H1 (cell line): Measurements from ENCODE around the gene UVRAG. TPM values are rescaled to one million over a fixed set of nuclear protein-coding genes. Genes with fewer than 3 reads are reported as not detected.

Source experiments
- CTCF ChIA-PET: fragments of 300-600 bp; sonication (Branson Sonifier 250); formaldehyde crosslinking; loops from one replicate; lab custom pipeline; 2021; ENCODE audit not compliant: partially characterized antibody; lab: Charles Lee
- POLR2A ChIA-PET: fragments of 300-600 bp; sonication (Branson Sonifier 250); formaldehyde crosslinking; loops from one replicate; lab custom pipeline; 2021; ENCODE audit warnings: inconsistent platforms; ENCODE audit not compliant: partially characterized antibody; lab: Charles Lee
- DNase-seq, 2 experiments: peaks; one replicate each; pipeline versions ENCODE4 v3.0.0 to v3.0.0-alpha.2; 2010 to 2022; ENCODE audit warnings: low spot score in 2 of 2, low read depth in 1 of 2, mixed read lengths in 1 of 2
- FAIRE-seq: peaks from 2 replicates; lab custom pipeline; 2011; peaks lifted over from hg19 to GRCh38; lab: Jason Lieb, UNC
- H2AFZ ChIP-seq: 2 replicates; pipeline ENCODE4 v1.8.1; 2012; ENCODE audit warnings: low read length, inconsistent platforms
- H2AK5ac ChIP-seq: 2 replicates; pipeline ENCODE4 v1.6.1; 2013; ENCODE audit warnings: low read depth, low read length
- H2BK120ac ChIP-seq: replicated peaks from 2 replicates; pipeline ENCODE3; 2013; ENCODE audit warnings: low read depth, low read length, inconsistent platforms
- H2BK12ac ChIP-seq: 2 replicates; pipeline ENCODE4 v1.6.1; 2013; ENCODE audit warnings: low read depth, low read length
- H2BK15ac ChIP-seq: 2 replicates; pipeline ENCODE4 v1.6.1; 2013; ENCODE audit warnings: low read length
- H2BK20ac ChIP-seq: 2 replicates; pipeline ENCODE4 v1.6.1; 2013; ENCODE audit warnings: low read length
- H2BK5ac ChIP-seq: 2 replicates; pipeline ENCODE4 v1.6.1; 2013; ENCODE audit warnings: low read depth, low read length
- H3K14ac ChIP-seq: 2 replicates; pipeline ENCODE4 v1.6.1; 2013; ENCODE audit warnings: inconsistent platforms; ENCODE audit not compliant: insufficient read length
- H3K18ac ChIP-seq: 2 replicates; pipeline ENCODE4 v1.6.1; 2013; ENCODE audit warnings: low read length; ENCODE audit errors: extremely low read depth
- H3K23ac ChIP-seq: 2 replicates; pipeline ENCODE4 v1.6.1; 2013; ENCODE audit warnings: inconsistent platforms; ENCODE audit not compliant: insufficient read length
- H3K23me2 ChIP-seq: 2 replicates; pipeline ENCODE4 v1.6.1; 2013; ENCODE audit warnings: low read depth, low read length
- H3K27ac ChIP-seq: 2 replicates; pipeline ENCODE4 v1.6.1; 2011; ENCODE audit warnings: low read depth, low read length, inconsistent platforms
- H3K27me3 ChIP-seq, 4 experiments: replicated peaks in 1 of 4; 1 replicate in 1 of 4; 2 replicates in 3 of 4; pipeline versions ENCODE4 v1.6.1 to v1.8.1; 2011 to 2013; ENCODE audit warnings: low read length in 3 of 4, mild to moderate bottlenecking in 3 of 4, inconsistent platforms in 2 of 4, mixed read lengths in 2 of 4, moderate library complexity in 1 of 4; ENCODE audit not compliant: control insufficient read depth in 3 of 4, insufficient read depth in 3 of 4; ENCODE audit errors: extremely low read depth in 1 of 4
- H3K36me3 ChIP-seq, 4 experiments: 2 replicates each; pipeline versions ENCODE4 v1.6.1 to v1.8.1; 2011 to 2013; ENCODE audit warnings: mild to moderate bottlenecking in 4 of 4, low read length in 3 of 4, moderate library complexity in 2 of 4, control low read depth in 1 of 4, inconsistent platforms in 1 of 4; ENCODE audit not compliant: insufficient read depth in 4 of 4, control insufficient read depth in 2 of 4
- H3K4ac ChIP-seq: replicated peaks from 2 replicates; pipeline ENCODE3; 2013; ENCODE audit warnings: low read length, low read depth, mixed read lengths, inconsistent platforms; ENCODE audit not compliant: insufficient read length
- H3K4me1 ChIP-seq, 4 experiments: replicated peaks in 1 of 4; 1 replicate in 1 of 4; 2 replicates in 3 of 4; pipeline versions ENCODE4 v1.6.1 to v1.8.1; 2011 to 2013; ENCODE audit warnings: low read length in 3 of 4, inconsistent platforms in 2 of 4, mixed read lengths in 1 of 4; ENCODE audit not compliant: insufficient read depth in 4 of 4, control insufficient read depth in 3 of 4
- H3K4me2 ChIP-seq, 2 experiments: 2 replicates each; pipeline versions ENCODE4 v1.6.1 to v1.8.1; 2011 to 2013; ENCODE audit warnings: low read depth in 2 of 2, low read length in 2 of 2, control low read depth in 1 of 2, inconsistent platforms in 1 of 2, mild to moderate bottlenecking in 1 of 2; ENCODE audit not compliant: insufficient read depth in 1 of 2
- H3K4me3 ChIP-seq, 4 experiments: fragments of 200-600, 300-600 bp in 1 of 4; sonication (generic), shearing (Covaris generic), sonication (Bioruptor Twin) in 1 of 4; 2 replicates each; pipeline versions ENCODE4 v1.5.1 to v1.8.1; 2011 to 2016; ENCODE audit warnings: low read length in 4 of 4, low read depth in 3 of 4, control low read depth in 2 of 4, inconsistent platforms in 2 of 4, mild to moderate bottlenecking in 2 of 4, mixed read lengths in 1 of 4, moderate library complexity in 1 of 4; ENCODE audit not compliant: insufficient read depth in 2 of 4; ENCODE audit errors: extremely low read depth in 1 of 4
- H3K56ac ChIP-seq: replicated peaks from 2 replicates; pipeline ENCODE3; 2013; ENCODE audit warnings: low read depth, mild to moderate bottlenecking, mixed read lengths, low read length, inconsistent platforms; ENCODE audit not compliant: insufficient read length
- H3K79me1 ChIP-seq: 2 replicates; pipeline ENCODE4 v1.6.1; 2013; ENCODE audit warnings: low read depth, low read length, control low read depth
- H3K79me2 ChIP-seq, 2 experiments: 2 replicates each; pipeline versions ENCODE4 v1.6.1 to v1.8.1; 2012 to 2013; ENCODE audit warnings: low read length in 2 of 2, mild to moderate bottlenecking in 2 of 2, inconsistent platforms in 1 of 2; ENCODE audit not compliant: insufficient read depth in 2 of 2, control insufficient read depth in 1 of 2
- H3K9ac ChIP-seq, 4 experiments: replicated peaks in 1 of 4; 1 replicate in 1 of 4; 2 replicates in 3 of 4; pipeline versions ENCODE4 v1.6.1 to v1.8.1; 2011 to 2013; ENCODE audit warnings: low read depth in 3 of 4, low read length in 3 of 4, control low read depth in 2 of 4, mild to moderate bottlenecking in 2 of 4, moderate library complexity in 2 of 4, inconsistent platforms in 1 of 4; ENCODE audit errors: extremely low read depth in 1 of 4
- H3K9me3 ChIP-seq, 2 experiments: 2 replicates each; pipeline versions ENCODE4 v1.6.1 to v1.8.1; 2012 to 2013; ENCODE audit warnings: mild to moderate bottlenecking in 2 of 2, moderate library complexity in 2 of 2, control low read depth in 1 of 2, inconsistent platforms in 1 of 2, low read depth in 1 of 2, low read length in 1 of 2, mixed read lengths in 1 of 2; ENCODE audit not compliant: insufficient read depth in 2 of 2
- H4K20me1 ChIP-seq, 2 experiments: replicated peaks in 1 of 2; 2 replicates each; pipeline versions ENCODE3 to v1.8.1; 2011 to 2013; ENCODE audit warnings: inconsistent platforms in 2 of 2, low read length in 2 of 2, mild to moderate bottlenecking in 1 of 2; ENCODE audit not compliant: insufficient read depth in 2 of 2, control insufficient read depth in 1 of 2
- H4K5ac ChIP-seq: 2 replicates; pipeline ENCODE4 v1.6.1; 2013; ENCODE audit warnings: low read length, low read depth, mixed read lengths, inconsistent platforms; ENCODE audit not compliant: insufficient read length
- H4K8ac ChIP-seq: 2 replicates; pipeline ENCODE4 v1.8.0; 2013; ENCODE audit warnings: mild to moderate bottlenecking, moderate library complexity, low read length, inconsistent platforms; ENCODE audit not compliant: insufficient read depth; ENCODE audit errors: extremely low read depth
- H4K91ac ChIP-seq: replicated peaks from 2 replicates; pipeline ENCODE3; 2013; ENCODE audit warnings: low read length, mixed read lengths, inconsistent platforms; ENCODE audit not compliant: insufficient read length
- CBX5 ChIP-seq: fragments of 300-800, 300-1000 bp; sonication (generic); IDR thresholded peaks from 2 replicates; pipeline ENCODE4 v1.7.1; 2016; ENCODE audit warnings: antibody characterized with exemption, low read length, low read depth
- CREB1 ChIP-seq: IDR thresholded peaks from 2 replicates; pipeline ENCODE4 v1.6.1; 2012; ENCODE audit warnings: inconsistent platforms
- EP300 ChIP-seq, 2 experiments: IDR thresholded peaks; 1 replicate in 1 of 2; 2 replicates in 1 of 2; pipeline ENCODE4 v1.6.1; 2011 to 2012; ENCODE audit warnings: low read depth in 2 of 2, low read length in 2 of 2, mild to moderate bottlenecking in 2 of 2, borderline replicate concordance in 1 of 2, inconsistent platforms in 1 of 2, moderate library complexity in 1 of 2
- EZH2 ChIP-seq: fragments of 200-600 bp; sonication (generic); IDR thresholded peaks from 2 replicates; pipeline ENCODE4 v1.7.1; 2012; ENCODE audit warnings: low read depth, mild to moderate bottlenecking, moderate library complexity, low read length, inconsistent platforms; ENCODE audit not compliant: severe bottlenecking
- HDAC2 ChIP-seq, 2 experiments: fragments of 300-600 bp in 1 of 2; sonication (generic) in 1 of 2; IDR thresholded peaks; 2 replicates each; pipeline ENCODE4 v1.6.1; 2011 to 2012; ENCODE audit warnings: low read depth in 2 of 2, low read length in 2 of 2, mild to moderate bottlenecking in 2 of 2, moderate library complexity in 2 of 2, borderline replicate concordance in 1 of 2, inconsistent platforms in 1 of 2
- KDM1A ChIP-seq: fragments of 200-600, 300-600 bp; sonication (generic); IDR thresholded peaks from 2 replicates; pipeline ENCODE4 v1.7.1; 2016; ENCODE audit warnings: mild to moderate bottlenecking, low read length, borderline replicate concordance
- MAFK ChIP-seq: IDR thresholded peaks from 2 replicates; pipeline ENCODE4 v1.6.1; 2012; ENCODE audit warnings: low read depth, mild to moderate bottlenecking, improper control_type of control experiment, low read length
- NRF1 ChIP-seq: IDR thresholded peaks from 2 replicates; pipeline ENCODE4 v1.6.1; 2011; ENCODE audit warnings: mild to moderate bottlenecking, low read depth, low read length, improper control_type of control experiment
- RBBP5 ChIP-seq: IDR thresholded peaks from 2 replicates; pipeline ENCODE4 v1.7.1; 2012; ENCODE audit warnings: low read depth, mild to moderate bottlenecking, inconsistent platforms, low read length, moderate library complexity, borderline replicate concordance
- SAP30 ChIP-seq: fragments of 300-600 bp; sonication (generic); IDR thresholded peaks from 2 replicates; pipeline ENCODE4 v1.7.1; 2012; ENCODE audit warnings: low read length, moderate library complexity, mild to moderate bottlenecking, inconsistent platforms; ENCODE audit not compliant: insufficient read depth, insufficient replicate concordance
- SIN3A ChIP-seq, 2 experiments: IDR thresholded peaks in 1 of 2; conservative IDR thresholded peaks in 1 of 2; 2 replicates each; pipeline ENCODE4 v1.6.1; 2011 to 2012; ENCODE audit warnings: low read length in 2 of 2, improper control_type of control experiment in 1 of 2, low read depth in 1 of 2, mild to moderate bottlenecking in 1 of 2
- SP4 ChIP-seq: IDR thresholded peaks from 2 replicates; pipeline ENCODE4 v1.6.1; 2012; ENCODE audit warnings: low read length, inconsistent platforms
- WGBS, 2 experiments: shearing (Covaris generic) in 1 of 2; methylation state at CpG; one replicate each; pipeline versions ENCODE4 v1.1.6 to v1.1.7; 2013 to 2015; ENCODE audit warnings: low lambda C conversion rate in 2 of 2, mixed read lengths in 2 of 2, inconsistent platforms in 1 of 2, low coverage in 1 of 2, missing lambda C conversion rate in 1 of 2; ENCODE audit not compliant: insufficient replicate concordance in 2 of 2, insufficient coverage in 1 of 2, insufficient read length in 1 of 2; ENCODE audit errors: extremely low coverage in 1 of 2, missing lambda C conversion rate in 1 of 2; 5-methylcytosine and 5-hydroxymethylcytosine counted together
- polyA plus RNA-seq, 7 experiments: library from polyadenylated mRNA; depleted of rRNA in 3 of 7; stranded (reverse) in 5 of 7; unstranded in 2 of 7; fragments of >200 nt in 5 of 7; fragments of 200-250 nt in 2 of 7; gene quantifications; 1 replicate in 5 of 7; 2 replicates in 1 of 7; 4 replicates in 1 of 7; pipeline versions ENCODE4 v1.2.1 to v1.2.3, GENCODE V29; 2011 to 2013; ENCODE audit warnings: missing spikeins in 2 of 7, mixed read lengths in 2 of 7
- total RNA-seq: library from RNA; stranded (reverse); fragmentation: NEBNext Ultra II Directional; extraction: Animal tissue kit (Norgen Biotek cat#: 25700); gene quantifications from 2 replicates; pipeline ENCODE4 v1.2.1, GENCODE V29; 2021

The UVRAG gene
- total and polyA plus RNA-seq, 2 of the 8 experiments (the other 6 are each of a cell fraction or from before 2014, with no cell fraction given) = 5.5 to 14.7 TPM

DNA sequence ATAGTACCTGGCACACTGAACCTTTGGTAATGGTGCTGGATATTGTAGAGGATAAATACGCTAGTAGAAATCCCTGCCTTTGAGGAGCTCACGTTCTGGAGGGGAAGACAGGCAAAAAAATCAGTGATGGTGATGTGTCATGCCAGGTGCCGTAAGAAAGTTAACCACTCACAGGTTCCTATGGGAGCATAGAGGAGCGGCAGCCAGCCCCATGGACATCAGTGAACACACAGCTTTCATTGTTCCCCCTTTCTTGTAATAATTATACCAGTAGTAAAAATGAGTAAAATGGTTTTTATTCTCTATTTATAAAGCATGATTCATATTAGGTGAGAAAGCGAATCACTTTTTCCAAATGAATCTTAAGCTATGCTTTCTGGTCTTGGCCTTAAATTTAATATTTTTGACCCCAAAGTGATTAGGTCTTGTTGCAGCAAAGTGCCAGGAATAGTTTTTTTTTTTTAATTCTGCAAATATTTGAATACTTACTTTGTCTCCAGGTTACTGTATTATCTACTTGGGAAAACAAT lies 57.9 kb downstream of the UVRAG start:
- ChIA-PET CTCF (interaction anchor here (0.6 to 1.3 kb wide), 8 partner anchors 9 to 407 kb away, joined by 3 to 5 read pairs (median 4); no protein-coding TSS in a partner anchor), POLR2A (interaction anchor here (0.9 kb wide), 1 partner anchor 58 kb away, joined by 3 read pairs; the partner anchor contains the start of gene UVRAG)
- 70% methylated on average over 5 of the region's 5 CpGs; no CpG with 5 or more reads in 1 of the 2 experiments for WGBS, 2 experiments

More for the DNA sequence above, 57.9 kb downstream of the UVRAG start:
- no peak overlapping the region for H3K4me3 ChIP-seq
- H2AK5ac ChIP-seq = no peak overlapping the region
- H2BK15ac ChIP-seq = no peak overlapping the region
- H3K36me3 ChIP-seq = no peaks in the 10 kb centered on the region
- no peak overlapping the region for H3K56ac ChIP-seq
- no peak overlapping the region for H4K8ac ChIP-seq
- H4K20me1 ChIP-seq = peaks cover 3 to 5% of the 10 kb centered on the region in 2 experiments
- no peak overlapping the region for H3K23ac ChIP-seq
- DNase-seq (no peak), FAIRE-seq (no peak)
- no peaks in the 10 kb centered on the region for H3K27me3 ChIP-seq
- H3K18ac ChIP-seq = no peak overlapping the region
- H3K79me1 ChIP-seq = peaks cover 4% of the 10 kb centered on the region; the same call in 1 of the 2 replicates
- H3K4ac ChIP-seq = no peak overlapping the region
- no peaks in the 10 kb centered on the region for H3K79me2 ChIP-seq
- no peak overlapping the region for H3K27ac ChIP-seq
- H2BK12ac ChIP-seq = no peak overlapping the region
- H3K14ac ChIP-seq = no peak overlapping the region
- no peak overlapping the region for H4K91ac ChIP-seq
- no peaks in the 10 kb centered on the region for H3K23me2 ChIP-seq
- H2AFZ ChIP-seq = no peak overlapping the region
- H3K9ac ChIP-seq = no peak overlapping the region
- H3K9me3 ChIP-seq = no peaks in the 10 kb centered on the region
- H2BK120ac ChIP-seq = no peak overlapping the region
- H4K5ac ChIP-seq = no peak overlapping the region
- peaks cover 0 to 6% (median 3%) of the 10 kb centered on the region in 4 experiments; a peak in 5 of 7 replicates for H3K4me1 ChIP-seq
- H3K4me2 ChIP-seq = no peak overlapping the region
- H2BK20ac ChIP-seq = no peak overlapping the region
- H2BK5ac ChIP-seq = no peak overlapping the region
- no peak for TF ChIP-seq SAP30
- TF ChIP-seq SP4 = no peak
- TF ChIP-seq CBX5 = no peak
- no peak for TF ChIP-seq EP300 (IDR thresholded peaks at IDR 0.05; ENCODE audit: borderline replicate concordance in 1 of 2, low read depth in 2 of 2, low read length in 2 of 2)
- no peak for TF ChIP-seq RBBP5
- no peak for TF ChIP-seq KDM1A
- no peak for TF ChIP-seq CREB1
- no peak for TF ChIP-seq SIN3A (conservative IDR thresholded peaks at IDR 0.05 in 1 of 2, IDR thresholded peaks at IDR 0.05 in 1 of 2; ENCODE audit: low read depth in 1 of 2, low read length in 2 of 2)
- TF ChIP-seq EZH2 = no peak
- no peak for TF ChIP-seq HDAC2 (IDR thresholded peaks at IDR 0.05; ENCODE audit: borderline replicate concordance in 1 of 2, low read depth in 2 of 2, low read length in 2 of 2)
- no peak for TF ChIP-seq NRF1
- no peak for TF ChIP-seq MAFK
